Body of pancreas (tissue), 4 donors: ENCODE measurements around the gene NIBAN1.

Experiments used
- POLR2A ChIP-seq, 3 donors: fragments of 450-650 bp; IDR thresholded peaks; one replicate each; pipeline ENCODE4 v1.6.1; 2016; ENCODE audit warnings: antibody characterized with exemption in 3 of 3, mild to moderate bottlenecking in 2 of 3
- TF ChIP-seq, protein P1 (sequence below), 7 experiments: fragments of 450-650 bp in 4 of 7; fragments of 200-600 bp in 3 of 7; sonication (generic) in 3 of 7; IDR thresholded peaks; one replicate each; pipeline ENCODE4 v1.5.1; 2016 to 2019; ENCODE audit warnings: antibody characterized with exemption in 7 of 7

DNA sequence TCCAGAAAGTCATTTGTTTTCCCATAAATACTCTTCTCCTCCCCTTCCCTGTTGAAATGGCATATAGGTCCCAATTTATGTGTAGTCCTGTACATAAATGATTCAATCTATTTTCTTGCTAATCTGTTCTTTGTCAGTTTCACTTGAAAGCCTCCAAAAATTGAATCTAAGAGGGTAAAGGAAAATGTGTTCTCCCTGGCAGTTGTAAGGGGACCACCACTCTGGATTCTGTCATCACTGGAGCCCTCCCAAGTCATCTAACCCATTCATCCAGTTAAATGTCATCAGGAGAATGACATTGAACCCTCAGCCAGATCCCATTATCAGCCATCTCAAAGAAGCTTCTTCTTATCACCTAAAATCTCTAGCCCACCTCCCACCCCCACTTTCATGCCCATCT is 36.1 kb upstream of the NIBAN1 start:
- TF ChIP-seq, protein P1, sequence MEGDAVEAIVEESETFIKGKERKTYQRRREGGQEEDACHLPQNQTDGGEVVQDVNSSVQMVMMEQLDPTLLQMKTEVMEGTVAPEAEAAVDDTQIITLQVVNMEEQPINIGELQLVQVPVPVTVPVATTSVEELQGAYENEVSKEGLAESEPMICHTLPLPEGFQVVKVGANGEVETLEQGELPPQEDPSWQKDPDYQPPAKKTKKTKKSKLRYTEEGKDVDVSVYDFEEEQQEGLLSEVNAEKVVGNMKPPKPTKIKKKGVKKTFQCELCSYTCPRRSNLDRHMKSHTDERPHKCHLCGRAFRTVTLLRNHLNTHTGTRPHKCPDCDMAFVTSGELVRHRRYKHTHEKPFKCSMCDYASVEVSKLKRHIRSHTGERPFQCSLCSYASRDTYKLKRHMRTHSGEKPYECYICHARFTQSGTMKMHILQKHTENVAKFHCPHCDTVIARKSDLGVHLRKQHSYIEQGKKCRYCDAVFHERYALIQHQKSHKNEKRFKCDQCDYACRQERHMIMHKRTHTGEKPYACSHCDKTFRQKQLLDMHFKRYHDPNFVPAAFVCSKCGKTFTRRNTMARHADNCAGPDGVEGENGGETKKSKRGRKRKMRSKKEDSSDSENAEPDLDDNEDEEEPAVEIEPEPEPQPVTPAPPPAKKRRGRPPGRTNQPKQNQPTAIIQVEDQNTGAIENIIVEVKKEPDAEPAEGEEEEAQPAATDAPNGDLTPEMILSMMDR (IDR thresholded peaks at IDR 0.05) = no peak
- TF ChIP-seq POLR2A (IDR thresholded peaks at IDR 0.05) = no peak
